ENCODE measurements around the gene PYM1. TPM values are rescaled to one million over a fixed set of nuclear protein-coding genes. Genes with fewer than 3 reads are reported as not detected.

The PYM1 gene
- total and polyA plus RNA-seq, 2 of the 13 experiments (the other 11 are each of a cell fraction or from before 2014, with no cell fraction given) = 44.0 to 51.8 TPM

GRCh38 chr12:55973599-55974307, 46.1 kb upstream of the PYM1 start, which contains the start of gene RAB5B (continued):
- peak; percentile 67 for TF ChIP-seq ZNF275 (CRISPR knock-in tag; IDR thresholded peaks at IDR 0.05; ENCODE audit: borderline replicate concordance)
- 0 out of 2 replicates have a peak, but pooled peaks have one; percentile 17 for TF ChIP-seq ZSCAN9 (CRISPR knock-in tag; IDR thresholded peaks at IDR 0.05; ENCODE audit: borderline replicate concordance)
- TF ChIP-seq CBX1 (IDR thresholded peaks at IDR 0.05; ENCODE audit: low read depth) = no peak
- peak; percentile 90; the same call in 1 of the 2 replicates for TF ChIP-seq ZNF570 (CRISPR knock-in tag; IDR thresholded peaks at IDR 0.05; ENCODE audit: borderline replicate concordance)
- peak; percentile 52; the same call in 1 of the 2 replicates for TF ChIP-seq HDAC2 (CRISPR knock-in tag; IDR thresholded peaks at IDR 0.05)
- TF ChIP-seq KMT2B (CRISPR knock-in tag; IDR thresholded peaks at IDR 0.05) = peak; percentile 80
- TF ChIP-seq TFE3 (CRISPR knock-in tag; IDR thresholded peaks at IDR 0.05) = peak; percentile 42
- peak; percentile 62; the same call in 1 of the 2 replicates for TF ChIP-seq ZNF281 (CRISPR knock-in tag; IDR thresholded peaks at IDR 0.05; ENCODE audit: borderline replicate concordance)
- TF ChIP-seq ETV6 (CRISPR knock-in tag; conservative IDR thresholded peaks at IDR 0.05) = peak; percentile 84
- TF ChIP-seq HOXD1 (CRISPR knock-in tag; IDR thresholded peaks at IDR 0.05) = peak; percentile 62; the same call in 1 of the 2 replicates
- TF ChIP-seq JUND (CRISPR knock-in tag; IDR thresholded peaks at IDR 0.05) = peak; percentile 37; the same call in 1 of the 2 replicates
- peak; percentile 48; the same call in 1 of the 2 replicates for TF ChIP-seq ZNF770 (CRISPR knock-in tag; IDR thresholded peaks at IDR 0.05)
- TF ChIP-seq ZMAT3 (CRISPR knock-in tag; conservative IDR thresholded peaks at IDR 0.05) = no peak
- peak; percentile 32; the same call in 1 of the 2 replicates for TF ChIP-seq ZZZ3 (CRISPR knock-in tag; IDR thresholded peaks at IDR 0.05; ENCODE audit: borderline replicate concordance)
- TF ChIP-seq POLR2G (IDR thresholded peaks at IDR 0.05; ENCODE audit: low read depth, low read length) = peak; percentile 98
- no peak; the same call in 1 of the 2 replicates for TF ChIP-seq ZNF749 (CRISPR knock-in tag; IDR thresholded peaks at IDR 0.05; ENCODE audit: borderline replicate concordance)
- peak; percentile 79 for TF ChIP-seq KDM2A (CRISPR knock-in tag; IDR thresholded peaks at IDR 0.05; ENCODE audit: borderline replicate concordance, low read depth)
- TF ChIP-seq ZNF468 (CRISPR knock-in tag; IDR thresholded peaks at IDR 0.05) = no peak
- TF ChIP-seq ZMYM3 (CRISPR knock-in tag; IDR thresholded peaks at IDR 0.05) = 0 out of 2 replicates have a peak, but pooled peaks have one; percentile 41
- peak; percentile 93 for TF ChIP-seq TAF1 (CRISPR knock-in tag; IDR thresholded peaks at IDR 0.05)

Measured in HepG2 (cell line).